CD4-positive, alpha-beta T cell treated with Interleukin-15 for 1 hour (primary cell): ENCODE results near the gene PES1.
"Not testable (repeated sequence)": the region's sequence is repeated elsewhere in the genome, so short reads cannot be mapped to it uniquely, and the experiment has no call there.

ENCODE experiments used
- DNase-seq: peaks from one replicate; pipeline ENCODE4 v3.0.0-alpha.2; 2020

Gene PES1

GRCh38 chr22:30542811-30543188 lies 48.9 kb downstream of the PES1 start:
- no peak for DNase-seq

- DNase-seq = no peak
Observed at GRCh38 chr22:30541961-30542810, 49.5 kb downstream of the PES1 start.

GRCh38 chr22:30541511-30541910 lies 50.2 kb downstream of the PES1 start:
- DNase-seq = not testable (repeated sequence)

GRCh38 chr22:30539368-30539767 lies 52.3 kb downstream of the PES1 start:
- DNase-seq = no peak

DNA sequence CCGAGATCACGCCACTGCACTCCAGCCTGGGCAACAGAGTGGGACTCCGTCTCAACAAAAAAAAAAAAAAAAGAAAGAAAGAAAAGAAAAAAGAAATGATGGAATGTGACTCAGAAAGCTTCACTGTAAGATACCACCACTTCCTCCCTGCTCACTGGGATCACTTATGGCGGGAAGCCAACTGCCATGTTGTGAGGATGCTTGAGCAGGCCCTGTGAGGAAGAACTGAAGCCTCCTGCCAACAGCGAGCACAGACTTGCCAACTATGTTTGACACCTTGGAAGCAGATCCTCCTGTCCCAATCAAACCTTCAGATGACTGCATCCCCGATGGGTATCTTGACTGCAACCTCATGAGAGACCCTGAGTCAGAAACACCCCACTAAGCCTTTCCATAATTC lies 53.4 kb downstream of the PES1 start:
- DNase-seq = no peak

DNA sequence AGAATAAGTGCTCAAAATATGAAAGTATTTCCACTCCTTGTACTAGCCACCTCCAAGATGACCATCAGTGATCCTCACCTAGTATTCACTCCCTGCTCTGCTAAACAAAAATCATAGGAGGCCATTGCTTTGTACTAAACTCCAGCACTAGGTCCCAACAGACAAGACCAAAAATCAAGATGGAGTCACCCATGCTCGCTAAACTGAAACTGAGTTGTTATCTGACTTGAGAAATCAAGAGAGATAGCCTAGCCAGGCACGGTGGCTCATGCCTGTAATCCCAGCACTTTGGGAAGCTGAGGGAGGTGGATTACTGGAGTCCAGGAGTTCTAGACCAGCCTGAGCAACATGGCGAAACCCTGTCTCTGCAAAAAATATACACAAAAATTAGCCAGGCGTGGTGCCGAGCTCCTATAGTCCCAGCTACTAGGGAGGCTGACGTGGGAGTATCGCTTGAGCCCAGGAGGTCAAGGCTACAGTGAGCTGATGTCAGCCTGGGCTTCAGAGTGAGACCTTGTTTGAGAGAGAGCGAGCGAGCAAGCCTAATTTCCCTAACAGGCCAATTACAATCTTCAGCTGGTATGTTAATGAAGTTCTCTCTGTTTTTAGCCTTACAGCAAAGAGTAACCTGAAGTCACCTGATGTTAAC lies 54.5 kb downstream of the PES1 start:
- no peak for DNase-seq

DNA sequence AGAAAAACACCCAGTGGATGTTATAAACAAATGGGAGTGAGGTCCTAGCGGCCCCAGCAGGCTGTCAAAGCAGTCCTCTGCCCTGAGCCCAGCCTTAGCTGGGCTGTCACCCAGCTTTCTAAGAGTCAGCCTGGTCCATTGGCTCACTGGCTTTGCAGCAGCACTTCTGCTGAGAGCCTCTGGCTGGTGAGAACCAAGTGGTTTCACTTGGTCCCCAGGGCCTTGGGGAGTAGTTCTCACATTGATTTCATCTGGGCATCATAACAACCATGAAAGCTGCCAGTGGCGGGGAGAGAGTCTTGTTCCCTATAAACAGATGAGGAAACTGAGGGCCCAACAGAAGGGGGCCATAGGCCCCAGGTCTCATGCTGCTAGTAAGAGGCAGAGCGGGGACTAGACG lies 56.5 kb downstream of the PES1 start:
- DNase-seq = no peak

GRCh38 chr22:30531651-30532608 lies 59.8 kb downstream of the PES1 start:
- no peak for DNase-seq

GRCh38 chr22:30526656-30527055 lies 65.1 kb downstream of the PES1 start:
- DNase-seq = no peak
